Lower leg skin (tissue), 3 donors: ENCODE results near the gene PICALM.

ENCODE experiments used
- POLR2A ChIP-seq, 2 donors: fragments of 450-650 bp; IDR thresholded peaks; one replicate each; pipeline ENCODE4 v1.6.1; 2016 to 2017; ENCODE audit warnings: antibody characterized with exemption in 2 of 2, mild to moderate bottlenecking in 1 of 2, moderate library complexity in 1 of 2
- TF ChIP-seq, protein P1 (sequence below), 3 donors: fragments of 450-650 bp; IDR thresholded peaks; one replicate each; pipeline ENCODE4 v1.5.1; 2016; ENCODE audit warnings: antibody characterized with exemption in 3 of 3, mild to moderate bottlenecking in 3 of 3, moderate library complexity in 2 of 3

DNA sequence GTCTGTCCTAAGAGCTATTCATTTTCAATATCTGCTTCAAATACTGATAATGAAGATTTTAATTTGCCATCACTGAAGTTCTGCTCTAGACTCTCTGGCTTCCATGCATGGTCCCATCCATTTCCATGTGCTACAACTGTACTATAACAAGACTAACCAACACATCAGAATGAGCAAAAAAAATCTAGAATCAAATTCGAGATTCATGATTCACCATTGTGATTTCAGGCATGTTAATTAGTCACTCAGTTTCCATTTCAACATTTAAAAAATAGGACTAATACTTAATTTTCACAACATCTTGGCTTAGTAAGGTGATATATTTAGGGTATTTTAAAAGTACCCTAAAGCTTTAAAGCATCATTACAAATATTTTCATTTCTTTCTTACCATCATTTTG is 22.8 kb downstream of the PICALM start:
- TF ChIP-seq, protein P1, sequence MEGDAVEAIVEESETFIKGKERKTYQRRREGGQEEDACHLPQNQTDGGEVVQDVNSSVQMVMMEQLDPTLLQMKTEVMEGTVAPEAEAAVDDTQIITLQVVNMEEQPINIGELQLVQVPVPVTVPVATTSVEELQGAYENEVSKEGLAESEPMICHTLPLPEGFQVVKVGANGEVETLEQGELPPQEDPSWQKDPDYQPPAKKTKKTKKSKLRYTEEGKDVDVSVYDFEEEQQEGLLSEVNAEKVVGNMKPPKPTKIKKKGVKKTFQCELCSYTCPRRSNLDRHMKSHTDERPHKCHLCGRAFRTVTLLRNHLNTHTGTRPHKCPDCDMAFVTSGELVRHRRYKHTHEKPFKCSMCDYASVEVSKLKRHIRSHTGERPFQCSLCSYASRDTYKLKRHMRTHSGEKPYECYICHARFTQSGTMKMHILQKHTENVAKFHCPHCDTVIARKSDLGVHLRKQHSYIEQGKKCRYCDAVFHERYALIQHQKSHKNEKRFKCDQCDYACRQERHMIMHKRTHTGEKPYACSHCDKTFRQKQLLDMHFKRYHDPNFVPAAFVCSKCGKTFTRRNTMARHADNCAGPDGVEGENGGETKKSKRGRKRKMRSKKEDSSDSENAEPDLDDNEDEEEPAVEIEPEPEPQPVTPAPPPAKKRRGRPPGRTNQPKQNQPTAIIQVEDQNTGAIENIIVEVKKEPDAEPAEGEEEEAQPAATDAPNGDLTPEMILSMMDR (IDR thresholded peaks at IDR 0.05): no peak
- no peak for TF ChIP-seq POLR2A (IDR thresholded peaks at IDR 0.05)
